ENCODE data around the gene VSTM2L. TPM values are rescaled to one million over a fixed set of nuclear protein-coding genes. Genes with fewer than 3 reads are reported as not detected.

Gene VSTM2L
- total RNA-seq, 2 experiments from 2014 or later: not detected

DNA sequence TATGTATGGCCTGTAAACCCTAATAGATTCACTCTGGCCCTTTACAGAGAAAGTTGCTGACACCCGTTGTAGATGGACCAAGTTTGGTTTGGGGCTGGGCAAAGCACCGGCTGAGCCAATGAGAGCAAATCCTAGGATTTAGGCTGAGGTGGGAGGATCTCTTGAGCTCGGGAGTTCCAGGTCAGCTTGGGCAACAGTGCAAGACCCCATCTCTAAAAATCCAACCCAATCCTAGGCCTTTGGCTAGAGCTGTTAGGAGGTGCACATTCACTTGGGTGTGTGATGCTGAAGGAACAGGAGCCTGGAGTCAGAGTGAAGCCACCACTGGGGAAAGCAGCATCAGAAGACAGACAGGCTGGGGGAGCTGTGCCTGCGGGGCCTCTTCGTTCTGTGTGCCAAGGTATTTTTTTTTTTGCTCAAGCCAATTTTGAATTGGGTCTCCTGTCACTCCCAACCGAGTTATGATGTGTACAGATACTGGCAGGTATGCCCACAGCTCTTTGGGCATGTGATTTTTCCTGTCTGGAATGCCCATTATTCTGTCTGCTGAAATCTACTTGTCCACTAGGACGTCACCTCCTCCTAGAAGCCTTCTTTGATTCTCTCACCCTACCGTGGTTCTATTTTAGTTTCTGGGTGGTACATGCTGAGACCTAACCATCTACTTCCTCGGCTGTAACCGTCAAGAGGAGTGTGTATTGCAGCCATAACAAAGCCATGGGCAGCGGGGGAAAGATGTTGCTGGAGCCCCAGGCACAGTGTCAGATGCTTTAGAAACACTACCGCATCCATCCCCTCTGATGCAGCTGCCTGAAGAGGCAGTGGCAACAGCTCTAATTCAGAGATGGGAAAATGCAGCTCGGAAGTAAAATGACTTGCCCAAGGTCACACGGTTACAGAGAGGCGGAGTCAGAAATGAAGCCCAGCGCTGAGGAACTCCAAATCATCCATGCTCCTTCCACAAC is 76.4 kb downstream of the VSTM2L start:
- POLR2A ChIA-PET: no interaction called here
- CTCF ChIA-PET: no interaction called here

DNA sequence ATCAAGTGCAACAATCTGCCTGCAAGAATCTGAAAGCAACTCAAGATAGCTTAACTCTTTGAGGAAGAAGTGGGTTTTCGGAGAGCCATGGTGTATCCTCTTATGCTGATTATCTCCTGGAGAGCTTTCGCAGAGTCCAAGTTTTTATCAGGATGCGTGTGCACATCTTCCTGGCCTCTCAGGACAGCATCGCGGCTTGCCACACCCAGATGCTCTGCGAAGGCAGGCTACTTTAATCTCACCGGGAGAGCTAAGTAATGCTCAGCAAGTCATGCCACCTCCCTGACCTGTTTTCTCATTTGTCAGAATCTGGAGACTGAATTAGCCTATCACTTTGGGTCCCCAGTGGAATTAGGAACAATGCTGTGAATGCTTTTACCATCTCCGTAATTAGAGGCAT is 77.5 kb downstream of the VSTM2L start:
- CTCF ChIA-PET: no interaction called here

DNA sequence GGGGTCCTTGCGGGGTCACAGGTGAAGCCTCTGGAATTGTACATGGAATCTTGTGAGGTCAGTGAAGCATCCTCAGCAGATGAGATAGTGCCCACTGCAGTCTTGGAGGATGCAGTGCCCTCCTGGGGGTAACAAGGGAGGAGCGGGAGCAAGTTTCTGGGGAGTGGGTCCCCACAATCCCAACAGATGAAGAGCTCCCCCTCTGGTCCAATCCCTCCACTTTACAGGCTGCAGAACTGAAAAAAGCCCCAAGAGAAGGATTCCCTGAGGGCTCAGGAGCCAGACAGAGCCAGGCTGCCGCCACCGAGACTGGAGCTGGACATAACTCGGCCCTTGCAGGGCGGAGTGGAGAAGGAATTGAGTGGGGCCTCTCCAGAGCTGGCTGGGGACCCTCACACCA is 77.9 kb downstream of the VSTM2L start:
- ChIA-PET CTCF (no interaction called here), POLR2A (no interaction called here)

More for the DNA sequence above, 77.5 kb downstream of the VSTM2L start:
- POLR2A ChIA-PET: no interaction called here

DNA sequence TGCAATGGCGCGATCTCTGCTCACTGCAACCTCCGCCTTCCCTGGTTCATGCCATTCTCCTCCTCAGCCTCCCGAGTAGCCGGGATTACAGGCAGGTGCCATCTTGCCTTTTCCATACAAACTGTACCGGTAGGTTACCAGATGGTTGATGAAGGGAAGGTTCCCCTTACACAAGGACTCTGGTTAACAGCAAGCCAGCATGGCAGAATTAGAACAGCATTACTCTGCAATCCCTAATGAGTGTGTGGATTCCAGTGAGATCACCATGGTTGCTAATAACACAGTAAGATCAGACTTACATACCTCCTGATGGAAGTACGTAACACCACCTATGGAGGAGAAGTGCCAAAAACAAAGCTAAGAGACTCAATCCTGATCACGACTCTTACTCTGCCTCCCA is 78.6 kb downstream of the VSTM2L start:
- POLR2A ChIA-PET: no interaction called here
- CTCF ChIA-PET: no interaction called here

DNA sequence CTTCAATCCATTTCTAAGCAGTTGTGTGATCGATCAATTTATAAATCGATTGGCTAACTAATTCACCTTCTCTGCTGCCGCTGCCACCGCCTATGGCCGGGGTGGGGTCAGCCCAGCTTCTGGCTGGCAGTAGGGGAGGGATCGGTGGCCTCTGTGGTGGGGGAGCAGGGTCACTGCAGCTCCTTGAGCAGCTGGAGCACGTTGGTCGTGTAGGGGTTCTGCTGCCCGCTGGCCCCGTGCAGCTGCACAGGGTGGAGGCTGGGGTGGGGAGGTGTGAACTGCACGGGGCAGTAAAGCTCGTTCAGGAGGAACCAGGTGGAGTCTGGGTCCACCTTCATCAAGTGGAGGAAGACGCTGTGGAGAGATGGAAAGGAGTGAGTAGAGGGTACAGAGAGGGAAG is 80.4 kb downstream of the VSTM2L start:
- ChIA-PET CTCF (no interaction called here), POLR2A (no interaction called here)

DNA sequence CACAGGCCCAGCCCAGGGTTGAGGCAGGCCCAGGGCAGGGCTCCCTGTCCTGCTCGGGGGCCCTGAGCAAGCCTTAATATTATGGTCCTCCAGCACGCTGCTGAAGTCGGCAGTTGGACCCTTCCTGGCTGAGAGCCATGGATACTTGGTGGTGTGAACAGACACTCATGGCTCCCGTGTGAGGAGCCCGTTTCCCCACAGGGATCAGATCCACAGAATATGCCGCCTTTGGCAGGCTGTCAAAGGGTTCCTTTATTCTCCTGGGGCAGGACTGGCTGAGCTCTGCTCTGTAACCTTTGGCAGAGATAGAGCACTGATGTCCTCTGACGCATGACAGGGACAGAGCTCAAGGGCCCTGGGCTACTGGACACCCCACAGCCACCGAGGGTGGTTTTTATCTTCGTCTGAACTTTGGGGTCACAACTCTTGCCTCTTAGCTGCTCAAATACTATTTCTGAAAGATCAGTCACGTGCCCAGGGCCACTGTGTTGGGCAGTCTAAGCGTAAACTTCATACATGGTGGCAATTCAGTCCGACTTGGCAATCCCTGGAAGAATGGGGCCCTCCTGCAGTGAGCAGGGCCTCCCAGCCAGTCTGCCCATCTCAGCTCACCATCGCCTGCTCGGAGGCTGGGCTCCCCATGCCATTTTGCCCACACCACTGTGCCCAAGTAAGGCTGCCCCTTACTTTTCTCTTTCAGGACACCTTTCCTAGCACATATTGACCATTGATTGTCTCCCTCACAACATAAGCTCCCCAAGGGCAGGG is 81.3 kb downstream of the VSTM2L start:
- CTCF ChIA-PET: no interaction called here
- POLR2A ChIA-PET: no interaction called here

DNA sequence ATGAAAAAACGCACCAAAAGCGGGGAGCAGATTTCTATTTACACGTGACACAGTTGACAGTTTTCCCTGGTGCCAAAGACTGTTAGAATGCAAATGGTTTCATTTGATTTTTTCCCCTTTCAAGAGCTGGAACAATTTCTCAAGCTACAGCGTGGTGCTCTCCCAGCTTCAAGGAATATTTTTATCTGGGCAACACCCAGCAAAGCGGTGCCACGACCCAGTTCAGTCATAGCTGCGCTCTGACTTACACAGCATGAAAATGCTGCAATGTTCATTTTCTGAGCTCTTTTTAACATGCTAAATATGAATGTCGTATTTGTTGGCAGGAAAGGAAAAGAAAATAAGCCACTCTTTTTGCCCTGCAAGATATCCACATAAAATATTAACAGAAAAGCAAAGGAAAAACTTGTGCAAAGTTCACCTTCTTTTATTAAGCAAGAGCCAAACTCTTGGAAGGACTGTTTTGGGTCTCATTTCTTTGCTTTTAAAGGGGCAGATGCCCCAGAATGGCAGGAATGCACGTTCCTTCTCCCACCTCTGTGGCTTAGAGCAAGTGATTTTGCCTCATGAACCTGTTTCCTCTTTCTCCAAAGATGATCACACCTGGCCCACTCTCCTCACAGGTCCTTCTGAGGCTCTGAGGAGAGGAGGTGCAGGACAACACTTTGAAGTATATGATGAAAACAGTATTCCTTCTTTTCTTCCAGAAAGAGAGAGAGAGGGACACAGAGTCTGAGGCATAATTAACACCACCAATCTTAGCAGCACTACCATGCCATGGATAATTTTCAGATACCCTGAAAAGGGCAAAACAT is 83.3 kb downstream of the VSTM2L start:
- ChIA-PET POLR2A (no interaction called here), CTCF (no interaction called here)

DNA sequence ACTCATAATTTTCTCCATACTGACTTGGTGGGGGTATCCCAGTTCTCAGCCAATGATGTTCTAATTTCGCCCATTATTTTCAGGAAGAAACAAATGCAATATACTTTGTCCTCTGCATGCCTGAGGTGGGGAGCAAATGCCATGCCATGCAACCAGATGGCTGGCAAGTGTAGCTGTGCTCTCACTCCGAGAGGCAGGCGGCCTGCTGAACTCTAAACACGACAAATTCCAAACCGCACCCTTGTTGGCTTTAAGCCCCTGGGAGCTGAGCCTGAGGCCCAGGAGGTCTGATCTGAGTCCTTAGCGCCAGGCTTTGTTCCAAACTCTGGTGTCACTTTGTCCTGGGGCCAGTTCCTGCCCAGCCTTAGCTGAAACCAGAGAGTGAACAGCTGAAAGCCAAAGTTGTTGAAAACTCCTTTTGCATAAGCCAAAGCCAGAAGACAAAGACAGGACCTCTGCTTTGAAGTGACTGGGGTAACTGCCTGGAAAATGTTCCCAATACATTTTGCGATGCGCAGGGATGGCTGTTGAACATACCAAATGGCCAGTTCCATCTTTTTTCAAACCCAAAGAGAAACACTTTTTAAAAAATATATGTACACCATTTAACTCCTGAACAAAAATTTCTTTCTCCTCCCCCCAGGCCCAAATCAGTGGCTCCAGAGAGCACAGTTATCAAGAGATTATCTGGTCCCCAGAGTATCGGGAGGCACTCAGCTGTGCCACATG is 84.1 kb downstream of the VSTM2L start:
- ChIA-PET CTCF (interaction anchor here (1.1 kb wide), 1 partner anchor 55 kb away, joined by 3 read pairs; no protein-coding TSS in a partner anchor), POLR2A (no interaction called here)

DNA sequence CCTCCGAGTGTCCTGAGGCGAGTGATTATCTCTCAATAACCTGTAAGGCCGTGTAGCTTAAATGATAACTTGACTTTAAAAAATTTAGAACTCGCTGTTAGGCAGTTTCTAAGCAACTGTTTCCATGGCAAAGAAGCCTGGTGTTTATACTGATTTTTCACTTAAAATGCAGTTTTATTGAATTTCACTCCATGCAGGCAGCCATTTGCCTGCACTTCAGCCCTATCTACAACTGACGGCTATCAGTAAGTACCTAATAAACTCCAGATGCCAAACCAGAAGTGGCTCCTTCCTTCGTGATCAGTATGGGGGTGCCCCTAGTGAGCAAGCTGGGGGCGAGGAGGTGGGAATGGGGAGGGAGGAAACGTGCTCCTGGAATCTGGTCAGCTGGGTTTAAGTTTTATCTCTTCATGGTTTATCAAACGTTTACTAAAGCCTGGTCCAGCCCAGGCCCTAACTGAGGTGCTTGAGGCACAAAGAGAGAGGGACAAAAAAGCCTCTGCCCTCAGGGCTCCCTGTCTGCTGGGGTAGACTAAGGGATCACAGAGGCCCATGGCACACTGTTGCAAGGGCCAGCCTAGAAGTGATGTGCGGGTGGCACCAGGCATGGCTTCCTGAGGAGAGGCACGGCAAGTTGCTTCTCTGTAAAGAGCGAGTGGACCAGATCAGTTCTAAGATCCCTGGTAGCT is 84.8 kb downstream of the VSTM2L start:
- POLR2A ChIA-PET: no interaction called here
- CTCF ChIA-PET: interaction anchor here (1.1 kb wide), 1 partner anchor 54 kb away, joined by 3 read pairs; no protein-coding TSS in a partner anchor

DNA sequence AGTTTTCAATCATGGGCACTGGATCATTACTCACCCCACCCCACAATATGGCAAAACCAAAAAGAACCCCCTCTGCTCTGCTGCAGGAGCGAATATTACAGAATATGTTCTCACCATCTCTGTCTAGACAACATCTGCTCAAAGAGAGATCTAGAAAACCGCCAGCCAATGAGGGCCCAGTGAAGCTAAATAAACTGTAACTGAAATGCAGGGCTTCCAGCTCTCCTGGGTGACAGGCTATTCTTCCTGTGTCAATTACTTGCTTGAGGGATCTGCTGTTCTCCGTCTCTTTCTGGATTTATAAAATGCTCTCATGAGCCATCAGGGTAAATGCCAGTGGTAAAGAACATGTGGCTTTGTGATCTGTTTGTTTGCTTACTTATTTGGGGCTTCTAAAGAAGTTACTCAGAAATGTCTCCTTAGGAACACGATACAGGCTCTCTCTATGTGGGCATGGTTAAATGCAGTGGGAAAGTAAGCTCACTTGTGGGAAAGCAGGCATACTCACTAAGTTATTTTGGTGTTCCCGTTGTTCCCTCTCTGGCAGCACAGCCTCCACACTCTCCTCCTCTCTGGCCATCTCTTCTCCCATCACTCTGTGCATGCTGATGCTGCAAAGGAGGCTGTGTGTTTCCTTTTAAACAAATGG is 85.5 kb downstream of the VSTM2L start:
- CTCF ChIA-PET: interaction anchor here (1.0 to 1.1 kb wide), 2 partner anchors 53 to 62 kb away, joined by 3 read pairs; no protein-coding TSS in a partner anchor
- POLR2A ChIA-PET: no interaction called here

DNA sequence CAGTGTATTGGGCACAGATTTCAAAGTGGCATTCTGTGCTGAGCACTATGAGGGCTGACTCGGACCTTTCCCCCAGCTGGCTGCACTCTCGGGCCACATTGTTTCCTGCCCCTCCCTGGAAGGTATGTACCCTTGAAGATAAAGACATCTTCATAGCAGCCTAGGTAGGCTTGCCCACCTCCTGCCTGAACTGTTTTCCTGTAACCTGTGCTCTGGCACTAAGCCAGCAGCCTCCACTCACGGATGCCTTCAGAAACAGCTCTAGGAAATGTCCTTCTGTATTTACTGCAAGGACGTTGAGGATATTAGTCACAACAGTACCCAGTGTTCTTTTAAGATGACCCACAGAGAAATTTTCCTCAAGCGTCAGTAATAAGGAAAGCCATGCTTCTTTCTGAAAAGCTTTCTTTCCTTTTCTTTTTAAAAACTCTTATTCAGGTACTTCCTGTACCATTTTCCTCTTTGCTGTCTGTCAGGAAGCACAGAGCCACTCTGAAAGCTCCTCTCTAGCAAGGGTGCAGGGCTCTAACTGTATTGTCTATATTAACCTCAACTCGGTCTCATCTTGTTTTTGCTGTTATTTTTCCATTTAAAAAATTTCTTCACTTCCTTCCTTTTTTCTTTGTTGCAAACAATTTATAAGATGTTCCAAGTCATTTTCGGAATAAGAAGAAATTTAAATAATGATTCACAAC is 86.8 kb downstream of the VSTM2L start:
- POLR2A ChIA-PET: no interaction called here
- CTCF ChIA-PET: no interaction called here

DNA sequence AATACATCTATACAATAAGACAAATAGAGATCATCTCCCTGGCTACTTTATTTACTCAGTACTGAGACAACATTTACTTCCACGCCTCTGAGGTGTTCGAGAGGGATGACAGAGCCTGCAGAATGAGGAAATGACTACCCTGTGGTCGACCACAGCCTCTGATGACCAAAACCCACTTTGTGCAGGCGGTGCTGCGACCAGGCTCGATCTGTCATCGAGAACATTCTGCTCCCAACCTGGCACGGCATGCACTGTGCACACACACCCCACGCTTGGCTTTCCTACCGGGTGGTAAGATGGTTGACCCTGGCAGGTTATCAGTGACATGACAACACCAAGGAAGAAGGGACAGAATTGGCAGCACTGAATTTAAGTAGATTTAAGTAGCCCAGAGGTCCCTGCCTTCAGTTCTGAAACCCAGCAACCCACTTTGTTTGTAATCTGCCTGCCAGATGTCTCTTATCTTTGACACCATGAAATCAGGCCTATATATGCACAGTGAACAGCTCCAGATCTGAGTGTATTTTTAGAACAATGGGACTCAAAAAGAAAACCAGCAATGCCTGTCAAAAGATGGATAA is 87.7 kb downstream of the VSTM2L start:
- ChIA-PET CTCF (interaction anchor here (2.8 kb wide), 1 partner anchor 426 kb away, joined by 17 read pairs; no protein-coding TSS in a partner anchor), POLR2A (interaction anchor here (1.2 kb wide), 1 partner anchor 9 kb away, joined by 3 read pairs; no protein-coding TSS in a partner anchor)

DNA sequence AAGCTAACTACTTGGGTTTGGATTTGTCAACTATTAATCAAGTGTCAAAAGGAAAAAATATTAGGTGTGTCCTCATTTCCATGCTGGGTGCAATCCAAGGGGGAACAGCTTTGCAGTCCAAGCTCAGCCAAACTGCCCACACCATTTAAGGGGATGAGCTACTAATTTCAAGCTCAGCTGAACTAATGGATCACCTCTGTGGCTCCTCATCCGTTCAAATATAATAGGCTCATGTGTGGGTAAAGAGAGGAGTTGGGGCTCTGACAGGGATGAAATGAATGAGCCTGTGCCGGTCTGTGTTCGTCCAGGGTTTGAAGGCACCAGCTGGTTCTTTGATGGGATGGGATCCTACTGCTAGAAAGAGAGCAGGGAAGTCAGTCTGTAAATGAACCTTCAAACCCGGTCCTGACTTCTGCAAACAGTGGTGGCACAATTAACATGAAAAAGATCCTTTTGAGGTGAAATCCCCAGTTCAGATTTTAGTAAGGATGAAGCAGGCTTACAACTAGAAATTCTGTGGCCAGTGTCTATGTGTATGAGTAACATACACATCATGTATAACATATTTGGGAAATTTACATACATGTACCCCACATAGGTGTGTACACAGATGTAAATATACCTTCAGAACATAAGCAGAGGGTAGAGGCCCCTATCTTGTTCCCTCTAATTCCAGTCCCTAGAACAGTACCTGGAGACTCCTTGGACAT is 88.4 kb downstream of the VSTM2L start:
- ChIA-PET POLR2A (interaction anchor here (0.6 to 1.2 kb wide), 2 partner anchors 8 to 117 kb away, joined by 3 read pairs; no protein-coding TSS in a partner anchor), CTCF (interaction anchor here (1.4 to 2.8 kb wide), 5 partner anchors 15 to 427 kb away, joined by 3 to 17 read pairs (median 6); partner anchors contain the start of genes RPRD1B and TTI1)

DNA sequence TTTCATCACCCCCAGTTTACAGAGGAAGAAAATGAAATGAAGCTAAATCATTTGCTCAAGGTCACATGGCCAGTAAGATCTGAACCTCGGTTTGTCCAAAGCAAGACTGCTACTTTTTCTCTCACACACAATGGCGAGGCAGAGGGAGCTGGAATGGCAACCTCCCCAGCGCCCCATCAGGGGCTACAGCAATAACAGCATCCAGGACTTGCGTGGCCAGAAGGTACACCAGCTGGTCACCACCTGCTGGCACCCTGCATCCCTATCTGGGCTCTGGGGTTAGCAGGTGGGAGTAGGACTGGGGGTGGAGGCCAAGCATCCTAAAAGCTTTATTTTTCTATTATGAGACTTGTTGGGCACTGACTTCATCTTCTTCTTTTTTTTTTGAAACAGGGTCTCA is 89.0 kb downstream of the VSTM2L start:
- CTCF ChIA-PET: interaction anchor here (1.4 to 2.8 kb wide), 5 partner anchors 14 to 427 kb away, joined by 3 to 17 read pairs (median 6); partner anchors contain the start of genes RPRD1B and TTI1
- POLR2A ChIA-PET: interaction anchor here (0.6 to 1.2 kb wide), 3 partner anchors 8 to 118 kb away, joined by 3 read pairs; partner anchors contain the start of gene TTI1

DNA sequence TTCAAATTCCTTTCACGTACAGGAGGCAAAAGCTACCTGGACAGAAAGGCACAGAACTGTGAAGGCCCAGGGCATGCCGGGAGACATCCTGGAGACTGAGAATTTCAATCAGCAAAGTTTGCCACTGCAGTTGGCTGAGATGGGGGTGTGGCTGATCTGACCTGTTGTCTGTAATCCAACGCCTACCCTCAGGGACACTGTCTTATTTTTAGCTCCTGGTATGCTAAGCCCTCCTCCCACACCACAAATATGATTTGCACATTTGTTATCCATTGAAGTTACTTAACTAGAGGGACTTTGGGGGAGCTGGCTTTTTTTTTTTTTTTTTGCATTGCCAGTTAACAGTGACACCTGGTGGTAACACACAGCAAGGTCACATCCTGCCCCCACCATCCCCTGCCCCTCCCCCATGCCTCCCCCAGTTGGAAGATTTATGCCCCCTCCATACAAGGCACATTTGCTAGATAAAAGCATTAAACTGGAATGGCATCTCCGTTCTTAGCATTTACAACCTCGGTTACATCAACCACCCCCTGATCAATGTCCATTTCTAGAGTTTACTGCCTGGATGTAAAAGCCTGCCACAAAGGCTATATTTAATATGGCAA is 90.0 kb downstream of the VSTM2L start:
- CTCF ChIA-PET: interaction anchor here (0.6 to 2.8 kb wide), 8 partner anchors 13 to 800 kb away, joined by 3 to 17 read pairs (median 4); partner anchors contain the start of genes RPRD1B and TTI1
- POLR2A ChIA-PET: interaction anchor here (0.9 kb wide), 1 partner anchor 40 kb away, joined by 3 read pairs; the partner anchor contains the start of gene TTI1

Data from activated CD8-positive, alpha-beta memory T cell treated with anti-CD3 and anti-CD28 coated beads for 36 hours (primary cell).